Nephron (organoid): ENCODE results near the gene TPRN.

ENCODE experiments used
- H3K27ac Mint-ChIP-seq, 3 experiments: 2 replicates each; pipeline ENCODE4 v1.8.0; 2020; ENCODE audit warnings: mixed read lengths in 3 of 3, mild to moderate bottlenecking in 2 of 3, moderate library complexity in 1 of 3
- H3K27me3 Mint-ChIP-seq: 2 replicates; pipeline ENCODE4 v1.8.0; 2021; ENCODE audit warnings: low read depth, mild to moderate bottlenecking, moderate library complexity, mixed read lengths
- H3K36me3 Mint-ChIP-seq: 2 replicates; pipeline ENCODE4 v1.8.0; 2020; ENCODE audit warnings: low read depth, mixed read lengths
- H3K4me1 Mint-ChIP-seq: 2 replicates; pipeline ENCODE4 v1.8.0; 2020; ENCODE audit warnings: mixed read lengths
- H3K4me3 Mint-ChIP-seq, 3 experiments: 2 replicates each; pipeline ENCODE4 v1.8.0; 2020; ENCODE audit warnings: mild to moderate bottlenecking in 3 of 3, mixed read lengths in 3 of 3, moderate library complexity in 2 of 3
- H3K9me3 Mint-ChIP-seq: 2 replicates; pipeline ENCODE4 v1.8.0; 2020; ENCODE audit warnings: mixed read lengths
- TF ChIP-seq, protein P1 (sequence below), 3 experiments: fragments of 200-600 bp; sonication (generic); IDR thresholded peaks; one replicate each; pipeline ENCODE4 v1.5.0; 2021; ENCODE audit warnings: antibody characterized with exemption in 3 of 3; ENCODE audit not compliant: unreplicated experiment in 3 of 3

The TPRN gene

DNA sequence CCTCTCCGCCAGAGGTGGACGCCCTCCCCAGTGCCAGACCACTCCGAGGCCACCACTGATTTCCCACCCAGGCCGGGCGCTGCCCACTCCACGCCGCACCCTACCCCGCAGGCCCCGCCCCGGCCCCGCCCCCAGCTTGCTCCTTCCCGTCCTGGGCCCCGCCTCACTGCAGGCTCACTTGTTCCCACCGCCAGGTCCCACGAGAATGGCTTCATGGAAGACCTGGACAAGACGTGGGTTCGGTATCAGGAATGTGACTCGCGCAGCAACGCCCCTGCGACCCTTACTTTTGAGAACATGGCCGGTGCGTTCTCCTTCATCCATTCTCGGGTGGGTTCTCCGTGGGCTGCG lies 37.2 kb downstream of the TPRN start:
- peak overlapping the region in 2 of 3 experiments; percentile 38 to 48 for H3K4me3 Mint-ChIP-seq
- H3K36me3 Mint-ChIP-seq = no peaks in the 10 kb centered on the region
- H3K9me3 Mint-ChIP-seq = no peaks in the 10 kb centered on the region
- H3K4me1 Mint-ChIP-seq = no peaks in the 10 kb centered on the region
- peaks cover 88% of the 10 kb centered on the region for H3K27me3 Mint-ChIP-seq
- TF ChIP-seq, protein P1, sequence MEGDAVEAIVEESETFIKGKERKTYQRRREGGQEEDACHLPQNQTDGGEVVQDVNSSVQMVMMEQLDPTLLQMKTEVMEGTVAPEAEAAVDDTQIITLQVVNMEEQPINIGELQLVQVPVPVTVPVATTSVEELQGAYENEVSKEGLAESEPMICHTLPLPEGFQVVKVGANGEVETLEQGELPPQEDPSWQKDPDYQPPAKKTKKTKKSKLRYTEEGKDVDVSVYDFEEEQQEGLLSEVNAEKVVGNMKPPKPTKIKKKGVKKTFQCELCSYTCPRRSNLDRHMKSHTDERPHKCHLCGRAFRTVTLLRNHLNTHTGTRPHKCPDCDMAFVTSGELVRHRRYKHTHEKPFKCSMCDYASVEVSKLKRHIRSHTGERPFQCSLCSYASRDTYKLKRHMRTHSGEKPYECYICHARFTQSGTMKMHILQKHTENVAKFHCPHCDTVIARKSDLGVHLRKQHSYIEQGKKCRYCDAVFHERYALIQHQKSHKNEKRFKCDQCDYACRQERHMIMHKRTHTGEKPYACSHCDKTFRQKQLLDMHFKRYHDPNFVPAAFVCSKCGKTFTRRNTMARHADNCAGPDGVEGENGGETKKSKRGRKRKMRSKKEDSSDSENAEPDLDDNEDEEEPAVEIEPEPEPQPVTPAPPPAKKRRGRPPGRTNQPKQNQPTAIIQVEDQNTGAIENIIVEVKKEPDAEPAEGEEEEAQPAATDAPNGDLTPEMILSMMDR (IDR thresholded peaks at IDR 0.05; ENCODE audit: unreplicated experiment in 3 of 3) = no peak
- H3K27ac Mint-ChIP-seq = no peak overlapping the region

DNA sequence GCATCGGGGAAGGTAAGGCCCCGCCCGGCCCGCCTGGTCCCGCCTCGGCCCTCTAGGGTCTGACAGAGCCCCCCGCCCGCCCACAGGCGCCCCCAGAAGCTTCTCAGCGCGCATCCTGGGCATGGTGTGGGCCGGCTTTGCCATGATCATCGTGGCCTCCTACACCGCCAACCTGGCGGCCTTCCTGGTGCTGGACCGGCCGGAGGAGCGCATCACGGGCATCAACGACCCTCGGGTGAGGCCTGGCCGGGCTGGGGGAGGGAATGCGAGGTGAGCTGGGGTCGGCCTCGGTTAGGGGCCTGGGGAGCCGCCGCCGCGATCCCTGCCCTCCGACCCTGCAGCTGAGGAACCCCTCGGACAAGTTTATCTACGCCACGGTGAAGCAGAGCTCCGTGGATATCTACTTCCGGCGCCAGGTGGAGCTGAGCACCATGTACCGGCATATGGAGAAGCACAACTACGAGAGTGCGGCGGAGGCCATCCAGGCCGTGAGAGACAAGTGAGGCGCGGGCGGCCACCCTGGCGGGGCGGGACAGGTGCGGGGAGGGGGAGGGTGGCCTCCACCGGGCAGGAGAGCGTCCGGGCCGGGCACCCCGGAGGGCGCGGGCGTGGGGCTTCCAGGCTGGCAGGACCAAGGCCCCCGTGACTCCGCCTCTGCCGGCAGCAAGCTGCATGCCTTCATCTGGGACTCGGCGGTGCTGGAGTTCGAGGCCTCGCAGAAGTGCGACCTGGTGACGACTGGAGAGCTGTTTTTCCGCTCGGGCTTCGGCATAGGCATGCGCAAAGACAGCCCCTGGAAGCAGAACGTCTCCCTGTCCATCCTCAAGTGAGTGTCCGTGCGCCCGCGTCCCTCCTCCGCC lies 37.8 kb downstream of the TPRN start:
- Mint-ChIP-seq H3K27me3 (peaks cover 93% of the 10 kb centered on the region), H3K4me3 (peak overlapping the region in 2 of 3 experiments; percentile 48 to 67), H3K4me1 (no peaks in the 10 kb centered on the region), H3K27ac (no peak overlapping the region), H3K36me3 (no peaks in the 10 kb centered on the region), H3K9me3 (no peaks in the 10 kb centered on the region)
- TF ChIP-seq, protein P1 (IDR thresholded peaks at IDR 0.05; ENCODE audit: unreplicated experiment in 3 of 3) = peak in 1 of 3 experiments; percentile 25

DNA sequence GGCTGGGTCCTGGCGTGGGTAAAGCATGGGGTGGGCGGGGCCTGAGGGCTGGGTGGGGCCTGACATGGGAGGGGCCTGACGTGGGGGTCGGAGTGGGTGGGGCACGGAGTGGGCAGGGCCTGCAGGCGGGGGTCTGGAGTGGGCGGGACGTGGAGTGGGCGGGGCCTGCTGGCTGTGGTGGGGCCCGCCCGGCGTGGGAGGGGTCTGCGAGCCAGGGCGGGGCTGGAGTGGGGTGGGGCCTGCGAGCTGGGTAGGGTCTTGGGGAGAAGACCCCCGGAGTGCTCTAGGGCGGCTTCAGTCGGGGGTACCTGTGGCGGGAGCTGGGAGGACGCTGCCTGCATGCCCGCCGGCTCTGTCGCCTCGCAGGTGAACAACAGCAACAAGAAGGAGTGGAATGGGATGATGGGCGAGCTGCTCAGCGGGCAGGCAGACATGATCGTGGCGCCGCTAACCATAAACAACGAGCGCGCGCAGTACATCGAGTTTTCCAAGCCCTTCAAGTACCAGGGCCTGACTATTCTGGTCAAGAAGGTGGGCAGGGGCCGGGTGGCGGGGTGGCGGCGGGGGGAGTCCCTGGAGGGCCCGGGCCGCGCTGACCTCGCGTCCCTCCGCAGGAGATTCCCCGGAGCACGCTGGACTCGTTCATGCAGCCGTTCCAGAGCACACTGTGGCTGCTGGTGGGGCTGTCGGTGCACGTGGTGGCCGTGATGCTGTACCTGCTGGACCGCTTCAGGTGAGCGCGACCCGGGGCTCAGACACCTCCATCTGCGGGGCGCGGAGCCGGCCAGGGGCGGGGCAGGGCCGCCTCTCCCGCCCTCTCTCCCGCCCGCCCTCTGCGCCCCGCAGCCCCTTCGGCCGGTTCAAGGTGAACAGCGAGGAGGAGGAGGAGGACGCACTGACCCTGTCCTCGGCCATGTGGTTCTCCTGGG lies 38.7 kb downstream of the TPRN start:
- H3K36me3 Mint-ChIP-seq = no peaks in the 10 kb centered on the region
- TF ChIP-seq, protein P1 (IDR thresholded peaks at IDR 0.05; ENCODE audit: unreplicated experiment in 3 of 3) = no peak
- H3K4me3 Mint-ChIP-seq = no peak overlapping the region
- H3K27ac Mint-ChIP-seq = no peak overlapping the region
- no peaks in the 10 kb centered on the region for H3K4me1 Mint-ChIP-seq
- H3K27me3 Mint-ChIP-seq = peaks cover 93% of the 10 kb centered on the region
- no peaks in the 10 kb centered on the region for H3K9me3 Mint-ChIP-seq

DNA sequence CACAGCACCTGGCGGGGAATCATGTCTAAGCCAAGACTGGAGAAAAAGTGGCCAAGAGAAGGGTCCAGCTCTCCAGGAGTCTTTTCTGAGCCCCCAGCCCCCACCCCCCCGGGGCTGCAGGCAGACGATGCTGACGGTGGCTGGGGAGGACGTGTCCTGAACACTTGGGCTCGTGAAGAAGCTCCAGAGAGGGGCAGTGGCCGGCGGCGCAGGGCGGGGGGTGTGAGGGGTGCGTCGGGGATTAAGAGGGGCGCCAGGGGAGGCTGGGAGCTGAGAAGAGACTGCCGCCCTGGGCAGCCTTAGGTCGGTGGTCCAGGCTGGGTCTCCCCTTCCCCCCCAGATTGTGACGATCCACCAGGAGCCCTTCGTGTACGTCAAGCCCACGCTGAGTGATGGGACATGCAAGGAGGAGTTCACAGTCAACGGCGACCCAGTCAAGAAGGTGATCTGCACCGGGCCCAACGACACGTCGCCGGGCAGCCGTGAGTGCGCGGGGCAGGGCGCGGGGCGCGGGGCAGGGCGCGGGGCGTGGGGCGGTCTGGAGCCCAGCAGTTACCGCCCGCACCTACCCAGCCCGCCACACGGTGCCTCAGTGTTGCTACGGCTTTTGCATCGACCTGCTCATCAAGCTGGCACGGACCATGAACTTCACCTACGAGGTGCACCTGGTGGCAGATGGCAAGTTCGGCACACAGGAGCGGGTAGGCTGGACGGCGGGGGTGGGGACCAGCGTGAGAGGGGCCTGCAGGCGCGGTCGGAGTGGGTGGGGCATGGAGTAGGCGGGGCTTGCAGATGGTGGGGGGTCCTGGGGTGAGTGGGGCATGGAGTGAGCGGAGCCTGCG lies 39.6 kb downstream of the TPRN start:
- TF ChIP-seq, protein P1 (IDR thresholded peaks at IDR 0.05; ENCODE audit: unreplicated experiment in 3 of 3) = no peak
- H3K36me3 Mint-ChIP-seq = no peaks in the 10 kb centered on the region
- H3K9me3 Mint-ChIP-seq = no peaks in the 10 kb centered on the region
- peaks cover 93% of the 10 kb centered on the region for H3K27me3 Mint-ChIP-seq
- no peaks in the 10 kb centered on the region for H3K4me1 Mint-ChIP-seq
- no peak overlapping the region for H3K27ac Mint-ChIP-seq
- H3K4me3 Mint-ChIP-seq = no peak overlapping the region

DNA sequence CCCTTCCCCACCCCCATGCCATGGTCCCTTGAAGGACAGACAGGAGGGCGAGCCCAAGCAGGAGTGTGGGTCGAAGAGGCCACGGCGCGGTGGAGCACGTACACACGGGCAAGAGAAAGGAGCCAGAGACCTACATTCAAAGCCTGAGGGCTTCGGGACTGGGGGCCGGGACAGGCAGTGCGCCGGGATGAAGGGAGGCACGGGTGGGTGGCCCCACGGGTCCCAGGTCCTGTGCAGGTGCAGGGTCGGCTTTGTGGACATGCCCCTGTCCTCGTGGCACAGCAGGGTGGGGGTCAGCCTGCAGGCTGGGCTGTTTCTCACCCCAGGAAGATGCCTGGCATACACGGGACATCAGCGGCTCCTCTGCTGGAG lies 40.5 kb downstream of the TPRN start:
- H3K27ac Mint-ChIP-seq = no peak overlapping the region

More for the DNA sequence above, 40.5 kb downstream of the TPRN start:
- Mint-ChIP-seq H3K4me3 (no peak overlapping the region), H3K4me1 (no peaks in the 10 kb centered on the region), H3K36me3 (no peaks in the 10 kb centered on the region), H3K27me3 (peaks cover 93% of the 10 kb centered on the region), H3K9me3 (no peaks in the 10 kb centered on the region)
- TF ChIP-seq, protein P1 (IDR thresholded peaks at IDR 0.05; ENCODE audit: unreplicated experiment in 3 of 3) = no peak
